ENCODE measurements around the gene RGL1. TPM values are rescaled to one million over a fixed set of nuclear protein-coding genes. Genes with fewer than 3 reads are reported as not detected.

Gene RGL1
- total RNA-seq, 2 donors from 2014 or later, result 26.3 to 34.0 TPM

DNA sequence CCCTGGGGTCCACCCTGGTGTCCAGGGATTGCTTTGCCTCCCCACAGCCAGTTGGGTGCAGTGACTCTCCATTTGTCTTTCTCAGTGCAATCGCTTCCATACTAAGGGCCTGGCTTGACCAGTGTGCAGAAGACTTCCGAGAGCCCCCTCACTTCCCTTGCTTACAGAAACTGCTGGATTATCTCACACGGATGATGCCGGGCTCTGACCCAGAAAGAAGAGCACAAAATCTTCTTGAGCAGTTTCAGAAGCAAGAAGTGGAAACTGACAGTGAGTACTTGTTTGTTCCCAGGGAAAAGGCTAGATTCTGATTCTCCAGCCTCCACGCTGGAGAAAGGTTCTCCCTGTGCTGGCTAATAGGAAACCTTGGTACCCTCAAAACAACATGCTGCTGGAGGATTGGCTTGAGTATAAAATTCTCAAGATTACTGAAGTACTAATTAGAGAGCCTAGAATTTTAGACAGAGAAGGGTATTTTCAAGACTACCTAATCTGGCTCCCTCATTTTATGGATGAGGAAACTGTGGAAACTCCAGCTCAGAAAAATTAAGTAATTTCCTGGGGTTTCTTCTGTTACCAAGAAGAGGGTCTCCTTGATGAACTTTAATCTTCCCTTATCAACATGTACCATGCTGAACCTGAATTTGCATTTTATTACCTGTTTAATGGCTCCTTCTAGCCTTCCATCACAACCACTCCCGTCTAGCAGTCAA, 75.8 kb downstream of the RGL1 start:
- DNase-seq (ENCODE audit: low spot score), result no peak
- intact Hi-C loops (cut with DNase I), result no loop called here

DNA sequence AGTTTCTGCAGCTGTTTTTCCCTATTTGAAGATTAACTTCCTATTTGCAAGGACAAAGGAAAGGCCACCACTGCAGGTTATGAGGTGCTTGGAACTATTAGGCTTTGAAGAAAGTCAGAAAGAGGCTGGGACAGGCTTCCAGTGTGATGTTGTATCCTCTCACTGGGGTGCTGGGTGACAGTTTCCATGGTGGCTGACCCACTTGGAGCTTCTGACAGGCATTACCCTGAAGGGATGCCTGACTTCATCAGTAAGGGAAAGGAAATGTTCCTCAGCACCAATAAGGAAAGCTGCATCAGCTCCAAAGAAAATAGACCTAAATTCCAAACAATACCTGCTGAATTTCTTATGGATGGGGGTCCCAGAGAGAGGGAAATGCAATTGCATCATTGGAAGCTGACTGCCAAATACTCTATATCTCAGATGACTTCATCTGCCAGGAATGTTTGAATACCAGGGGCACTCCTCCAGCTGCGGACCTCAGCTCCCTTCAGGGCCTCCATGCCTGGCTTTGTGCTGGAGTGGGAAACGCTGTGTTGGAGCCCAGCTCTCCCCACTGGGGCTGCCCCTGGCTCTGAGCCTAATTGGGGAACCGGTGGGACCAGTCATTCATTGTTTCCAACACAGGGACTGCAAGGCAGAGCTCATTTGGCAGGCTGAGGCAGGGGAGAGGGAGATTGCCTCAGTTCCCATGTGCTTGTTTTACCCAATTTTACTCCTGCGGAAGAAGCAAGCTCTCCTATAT, 76.6 kb downstream of the RGL1 start:
- DNase-seq (ENCODE audit: low spot score), result peak; percentile 80
- intact Hi-C loops (cut with DNase I), result no loop called here

DNA sequence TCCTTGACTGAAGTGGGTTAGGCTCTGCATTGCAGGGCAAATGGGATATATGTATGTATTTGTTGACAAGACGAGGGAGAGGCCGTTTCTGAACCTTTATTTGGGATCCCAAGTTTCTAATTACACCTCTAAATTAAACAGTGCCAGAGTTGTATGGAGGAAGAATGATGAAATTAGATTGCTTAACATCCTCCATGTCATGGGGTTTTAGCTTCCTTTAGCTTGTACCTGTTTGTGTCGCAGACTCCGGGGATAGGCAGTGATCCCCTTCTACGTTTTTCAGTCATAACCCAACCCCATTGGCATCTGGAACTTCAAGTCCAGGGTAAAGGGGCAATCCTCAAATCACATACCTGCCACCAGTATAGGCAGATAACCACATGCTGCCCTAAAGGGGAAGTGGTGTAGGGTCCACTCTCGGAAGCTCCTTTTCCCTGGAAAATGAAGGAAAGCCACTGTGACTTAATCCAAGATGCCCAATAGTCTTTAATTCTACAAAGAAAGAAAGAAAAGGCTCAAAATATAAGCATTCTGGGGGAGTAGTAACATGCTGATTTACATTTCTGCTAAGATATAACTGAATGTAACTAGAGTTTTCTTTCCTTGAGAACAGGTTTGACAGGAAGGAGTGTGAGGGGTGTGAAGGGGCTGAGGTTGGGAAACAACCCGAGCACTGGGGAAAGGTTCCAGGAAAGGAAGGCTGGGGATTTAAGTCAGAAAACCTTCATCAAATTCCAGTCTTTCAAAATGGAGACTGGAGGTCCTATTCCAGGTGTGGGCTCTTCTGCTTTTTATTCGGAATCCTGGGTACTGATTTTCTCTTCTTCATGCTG, 77.6 kb downstream of the RGL1 start:
- intact Hi-C loops (cut with DNase I), result no loop called here
- DNase-seq (ENCODE audit: low spot score), result no peak

DNA sequence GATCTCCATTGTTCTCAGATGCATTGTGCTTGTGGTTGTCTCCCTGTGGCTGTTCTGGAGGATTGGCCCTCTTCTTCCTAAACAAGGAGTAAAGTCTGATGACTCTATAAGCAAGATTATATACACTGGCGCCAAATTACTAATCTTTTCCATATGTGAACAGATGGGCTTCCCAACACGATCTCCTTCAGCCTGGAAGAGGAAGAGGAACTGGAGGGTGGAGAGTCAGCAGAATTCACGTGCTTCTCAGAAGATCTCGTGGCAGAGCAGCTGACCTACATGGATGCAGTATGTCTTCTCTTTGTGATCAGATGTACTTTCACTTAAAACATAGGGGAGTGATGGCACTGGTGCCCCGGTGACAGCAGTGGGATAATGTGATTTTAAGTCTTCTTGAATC, 78.7 kb downstream of the RGL1 start:
- no peak for DNase-seq (ENCODE audit: low spot score)
- intact Hi-C loops (cut with DNase I), result no loop called here

DNA sequence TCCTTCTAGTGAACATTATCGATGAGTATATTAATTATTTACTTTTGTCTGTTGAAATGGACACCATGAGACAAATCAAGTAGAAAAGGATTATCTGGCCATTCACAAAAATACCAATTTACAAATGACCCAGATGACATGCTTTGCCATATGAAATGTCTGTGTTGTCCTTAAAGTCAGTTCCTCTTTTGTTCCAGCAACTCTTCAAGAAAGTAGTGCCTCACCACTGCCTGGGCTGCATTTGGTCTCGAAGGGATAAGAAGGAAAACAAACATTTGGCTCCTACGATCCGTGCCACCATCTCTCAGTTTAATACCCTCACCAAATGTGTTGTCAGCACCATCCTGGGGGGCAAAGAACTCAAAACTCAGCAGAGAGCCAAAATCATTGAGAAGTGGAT, 79.6 kb downstream of the RGL1 start:
- intact Hi-C loops (cut with DNase I), result no loop called here
- no peak for DNase-seq (ENCODE audit: low spot score)

DNA sequence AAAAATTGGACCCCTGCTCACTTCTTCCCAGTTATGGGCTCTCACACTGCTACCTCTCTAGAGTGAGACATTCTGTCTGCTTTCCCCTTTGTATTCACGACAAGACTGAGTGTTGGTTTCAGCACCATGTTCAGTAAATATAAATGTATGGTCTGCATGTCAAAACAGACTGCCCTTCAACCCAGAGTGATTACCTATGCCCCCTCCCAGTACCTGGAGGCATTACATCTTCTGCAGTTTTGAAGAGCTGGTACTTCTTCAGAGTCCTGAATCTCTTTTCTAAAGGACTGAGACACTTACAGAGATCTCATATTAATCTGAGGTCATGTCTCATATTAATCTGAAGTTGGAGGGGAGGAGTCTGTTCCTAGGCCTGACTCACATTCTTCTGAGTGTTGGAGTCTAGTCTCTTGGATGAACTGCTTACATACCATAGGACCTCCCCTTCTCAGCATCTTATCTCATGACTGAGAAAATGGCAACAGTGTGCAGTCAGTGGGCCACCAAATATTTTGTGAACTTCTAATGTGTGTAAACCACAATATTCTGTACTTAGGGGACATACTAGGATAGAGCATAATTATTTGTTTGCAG, 80.3 kb downstream of the RGL1 start:
- intact Hi-C loops (cut with DNase I), result no loop called here
- no peak for DNase-seq (ENCODE audit: low spot score)

DNA sequence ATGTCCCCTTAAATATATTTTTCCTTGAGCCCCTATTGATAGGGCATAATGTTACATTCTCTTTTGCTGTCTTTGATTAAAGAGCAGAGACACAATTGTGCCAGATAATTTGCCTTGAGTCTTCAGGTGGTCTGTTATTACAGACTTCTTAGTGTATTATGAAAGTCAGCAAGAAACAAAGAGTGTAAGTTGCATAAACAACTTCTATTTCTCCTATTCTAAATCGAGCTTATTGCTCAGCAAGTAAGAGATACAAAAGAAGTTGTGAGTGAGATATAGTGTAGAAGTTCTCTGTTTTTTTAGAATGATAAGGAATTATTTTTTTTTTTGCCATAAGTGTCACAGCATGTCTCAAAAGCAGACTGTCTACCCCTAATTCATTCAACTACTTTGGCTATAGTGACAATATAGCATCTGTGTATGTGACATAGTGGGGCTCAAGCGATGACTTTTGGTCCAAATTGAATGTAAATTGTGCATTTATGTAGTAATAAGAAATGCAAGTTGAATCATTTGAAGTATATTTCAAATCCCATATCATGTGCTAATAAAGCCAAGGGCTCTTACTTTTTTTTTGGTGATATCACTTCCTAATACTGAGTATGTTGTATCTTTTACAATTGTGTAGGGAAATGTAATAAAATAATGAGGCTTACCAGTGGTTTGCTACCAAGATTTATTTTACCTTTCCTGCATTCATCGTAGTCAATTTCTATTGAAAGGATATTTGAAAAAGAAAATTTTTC, 81.3 kb downstream of the RGL1 start:
- intact Hi-C loops (cut with DNase I), result no loop called here
- DNase-seq (ENCODE audit: low spot score), result no peak

DNA sequence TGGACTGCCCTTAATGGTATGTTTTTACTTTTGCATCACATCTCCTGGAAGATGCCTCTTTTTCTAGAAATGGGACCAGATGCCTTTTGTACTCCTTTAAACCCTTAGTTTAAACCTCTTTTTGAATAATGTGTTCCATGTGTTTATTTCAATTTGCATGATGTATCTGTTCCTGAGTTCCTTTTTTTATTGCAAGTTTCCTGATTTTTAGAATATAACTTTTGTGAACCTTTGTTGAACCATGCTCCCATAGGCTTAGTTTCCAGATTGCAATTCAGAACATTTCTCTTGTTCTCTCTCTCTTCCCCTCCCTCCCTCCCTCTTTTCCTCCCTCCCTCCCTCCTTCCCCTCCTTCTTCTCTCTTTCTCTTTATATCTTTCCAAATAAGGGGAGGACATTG, 81.9 kb downstream of the RGL1 start:
- intact Hi-C loops (cut with DNase I), result no loop called here
- DNase-seq (ENCODE audit: low spot score), result no peak

DNA sequence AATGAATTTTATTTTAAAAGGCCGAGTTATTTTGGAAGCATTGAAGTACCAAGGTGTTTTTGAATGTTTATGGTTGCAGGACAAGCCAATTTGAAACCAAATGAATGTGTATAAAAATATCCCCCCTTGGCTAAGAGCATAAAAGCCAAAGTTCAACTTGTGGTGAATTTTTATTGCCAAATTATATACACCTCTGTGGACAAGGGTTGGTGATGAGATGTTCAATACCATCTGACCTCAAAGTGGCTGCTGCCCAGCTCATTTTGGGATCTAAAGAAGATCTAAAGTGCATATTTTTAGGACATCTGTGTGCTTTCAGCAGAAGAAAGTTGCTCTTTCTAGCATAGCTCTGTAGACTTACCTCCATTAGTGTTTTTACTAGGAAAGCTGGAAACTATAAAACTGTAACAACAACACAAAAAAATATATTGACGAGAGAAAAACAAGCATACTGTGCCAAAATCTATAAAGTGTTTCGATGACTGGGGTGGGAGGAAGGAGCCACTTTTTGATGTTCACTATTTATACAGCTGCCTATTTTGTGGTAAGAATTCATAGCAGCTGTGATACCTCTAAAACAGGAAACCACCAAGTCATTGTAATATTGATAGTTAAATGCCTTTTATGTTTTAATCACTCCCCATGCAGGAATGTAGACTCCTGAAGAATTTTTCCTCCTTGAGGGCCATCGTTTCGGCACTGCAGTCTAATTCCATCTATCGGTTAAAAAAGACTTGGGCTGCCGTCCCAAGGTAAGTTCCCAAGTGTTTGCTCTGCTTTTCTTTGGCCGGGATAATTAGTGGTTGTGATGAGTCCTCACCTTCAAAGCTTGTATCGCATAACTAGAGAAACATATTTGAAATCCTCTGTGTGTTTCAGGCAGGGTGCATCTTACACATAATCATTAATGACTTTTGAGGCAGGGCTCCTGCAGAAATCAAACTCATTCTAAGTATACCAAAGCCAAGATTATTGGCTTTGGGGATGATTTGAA, 83.2 kb downstream of the RGL1 start:
- intact Hi-C loops (cut with DNase I), result no loop called here
- no peak for DNase-seq (ENCODE audit: low spot score)

DNA sequence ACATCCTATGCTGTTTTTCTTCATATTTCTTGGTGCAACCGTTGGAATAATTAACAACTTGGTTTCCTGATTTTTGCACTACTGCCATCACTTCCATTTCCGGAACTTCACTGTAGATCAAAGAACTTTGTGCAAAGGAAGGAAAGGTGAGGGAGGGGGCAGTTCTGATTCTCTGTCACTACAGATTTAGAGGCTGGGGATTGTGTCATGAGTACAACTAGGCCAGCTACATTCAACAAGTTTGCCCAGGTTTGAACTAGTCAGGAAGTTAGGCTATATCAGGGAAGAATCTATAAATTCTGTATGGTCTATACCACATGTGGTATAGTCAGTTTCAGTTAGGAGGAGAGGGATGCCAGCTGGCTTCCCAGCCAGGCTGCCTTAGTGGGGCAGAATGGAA, 84.2 kb downstream of the RGL1 start:
- intact Hi-C loops (cut with DNase I), result no loop called here
- DNase-seq (ENCODE audit: low spot score), result no peak

DNA sequence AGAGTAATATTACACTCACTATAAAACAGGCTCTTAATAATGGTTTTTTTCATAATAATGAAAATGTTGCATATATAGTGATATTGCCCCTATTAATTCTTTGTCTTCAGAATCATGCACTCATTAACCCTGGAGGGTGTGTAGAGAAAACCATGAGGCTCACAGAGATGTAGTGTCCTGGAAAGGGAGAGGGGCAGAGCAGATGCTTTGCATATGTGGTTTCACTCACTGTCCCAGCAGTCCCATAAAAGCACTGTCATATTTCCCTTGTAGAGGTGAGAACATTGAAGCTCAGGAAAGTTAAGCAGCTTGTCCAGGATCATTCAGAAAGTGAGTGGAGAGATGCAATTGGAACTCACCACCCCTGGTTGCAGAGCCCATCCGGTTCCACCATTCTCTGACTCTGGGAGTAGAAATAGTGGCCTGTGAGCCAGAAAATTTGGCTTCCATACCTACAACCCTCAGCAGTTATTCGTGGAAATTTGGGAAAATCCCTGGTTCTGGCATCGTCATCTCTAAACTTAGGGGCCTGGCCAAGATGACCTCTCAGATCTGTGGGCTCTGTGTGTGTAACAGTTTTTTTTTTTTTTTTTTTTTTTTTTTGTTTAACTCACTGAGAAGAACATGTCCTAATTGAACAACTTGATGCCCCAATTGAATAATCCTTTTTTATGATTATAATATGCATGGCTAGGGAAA, 86.4 kb downstream of the RGL1 start:
- DNase-seq (ENCODE audit: low spot score), result no peak
- intact Hi-C loops (cut with DNase I), result no loop called here

DNA sequence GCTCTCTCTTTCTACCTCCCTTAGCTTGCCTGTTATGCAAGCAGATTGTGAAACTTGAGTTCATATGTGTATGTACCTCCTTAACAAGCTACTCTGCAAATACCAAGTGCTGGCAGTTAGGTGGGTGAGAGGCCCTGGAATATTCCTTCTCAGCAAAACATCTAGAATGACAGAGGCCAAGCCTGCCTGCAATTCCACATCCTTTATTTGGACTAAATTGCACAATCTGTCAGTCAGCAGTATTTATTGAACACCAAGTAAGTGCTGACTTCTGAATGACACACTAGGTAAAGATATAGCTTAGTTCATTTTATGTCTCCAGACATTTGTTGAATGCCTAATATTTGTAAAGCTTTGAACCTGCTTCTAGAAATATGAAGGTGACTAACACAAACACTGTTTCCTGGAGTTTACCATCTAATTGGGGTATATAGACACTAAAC, 87.5 kb downstream of the RGL1 start:
- intact Hi-C loops (cut with DNase I), result no loop called here
- no peak for DNase-seq (ENCODE audit: low spot score)

DNA sequence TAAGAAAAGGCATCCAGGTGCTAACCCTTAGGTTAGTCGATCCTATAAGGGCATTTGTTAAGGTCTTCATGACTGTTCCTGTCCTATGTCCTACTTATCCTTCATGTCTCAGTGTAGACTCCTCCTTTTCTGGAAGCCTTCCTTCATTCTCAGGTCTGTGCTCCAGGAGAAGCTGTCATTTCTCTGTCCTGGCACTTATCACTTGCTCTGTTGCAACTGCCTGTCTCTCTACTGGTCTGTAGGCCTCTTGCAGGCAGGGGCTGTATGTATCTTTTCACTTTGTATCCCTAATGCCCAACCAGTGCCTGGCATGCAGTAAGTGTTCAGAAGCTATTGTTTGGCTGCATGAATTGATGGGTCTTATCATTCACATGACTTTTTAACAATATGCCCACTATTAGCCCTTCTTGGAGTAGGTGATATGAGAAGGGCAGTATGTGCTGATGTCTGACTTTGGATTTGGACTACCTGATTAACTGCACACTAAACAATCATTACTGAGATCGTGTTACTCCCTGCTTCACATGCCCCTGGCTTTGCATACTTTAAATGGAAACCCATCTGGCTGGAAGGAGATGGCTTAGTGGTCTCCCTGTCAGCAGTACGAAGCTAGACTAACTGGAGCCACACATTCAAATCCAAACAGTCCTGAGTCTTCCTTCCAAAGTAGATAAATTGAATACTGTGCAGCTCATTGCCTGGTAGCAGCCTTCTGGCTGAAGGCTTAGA, 88.8 kb downstream of the RGL1 start:
- intact Hi-C loops (cut with DNase I), result no loop called here
- no peak for DNase-seq (ENCODE audit: low spot score)

DNA sequence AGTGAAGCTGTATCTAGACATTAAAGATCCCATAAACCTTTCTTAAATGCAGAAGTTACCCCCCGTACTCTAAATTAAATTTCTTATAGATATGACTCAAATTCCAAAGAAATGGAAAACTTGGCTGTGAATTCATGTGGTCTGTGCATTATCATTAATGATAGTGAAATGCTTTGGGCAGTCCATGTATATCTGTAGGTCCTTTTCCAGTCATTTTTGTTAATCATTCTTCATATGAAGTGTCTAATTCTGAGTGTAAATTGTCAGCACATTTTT, 89.3 kb downstream of the RGL1 start:
- DNase-seq (ENCODE audit: low spot score), result no peak

DNA sequence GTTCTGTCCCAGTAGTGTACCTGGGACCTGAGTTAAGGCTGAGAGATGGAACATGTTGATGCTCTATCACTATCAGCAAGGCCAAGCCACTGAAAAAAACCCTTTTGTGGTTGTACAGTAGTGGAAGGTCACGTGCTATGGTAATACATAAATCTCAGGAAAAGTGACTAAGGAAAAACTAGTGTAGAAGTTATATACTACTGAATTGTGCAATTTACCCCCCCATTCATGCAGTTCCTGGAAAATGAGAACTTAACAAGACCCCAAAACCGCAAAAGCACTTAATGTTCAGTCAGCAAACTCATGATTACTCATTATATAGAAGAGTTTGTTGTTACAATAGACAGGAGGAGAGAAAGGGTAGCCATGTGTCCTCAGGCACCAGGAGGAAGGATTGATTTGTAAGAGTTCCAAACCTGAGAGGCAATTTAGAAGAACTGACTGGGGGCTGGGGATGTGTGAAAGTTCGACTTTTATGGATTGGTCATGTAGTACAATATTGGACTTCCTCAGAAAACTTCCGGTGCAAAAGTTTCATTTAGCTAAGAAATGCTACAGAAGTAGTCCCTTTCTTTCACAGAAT, 91.6 kb downstream of the RGL1 start:
- DNase-seq (ENCODE audit: low spot score), result no peak
- intact Hi-C loops (cut with DNase I), result no loop called here

More for the DNA sequence above, 89.3 kb downstream of the RGL1 start:
- intact Hi-C loops (cut with DNase I), result no loop called here

DNA sequence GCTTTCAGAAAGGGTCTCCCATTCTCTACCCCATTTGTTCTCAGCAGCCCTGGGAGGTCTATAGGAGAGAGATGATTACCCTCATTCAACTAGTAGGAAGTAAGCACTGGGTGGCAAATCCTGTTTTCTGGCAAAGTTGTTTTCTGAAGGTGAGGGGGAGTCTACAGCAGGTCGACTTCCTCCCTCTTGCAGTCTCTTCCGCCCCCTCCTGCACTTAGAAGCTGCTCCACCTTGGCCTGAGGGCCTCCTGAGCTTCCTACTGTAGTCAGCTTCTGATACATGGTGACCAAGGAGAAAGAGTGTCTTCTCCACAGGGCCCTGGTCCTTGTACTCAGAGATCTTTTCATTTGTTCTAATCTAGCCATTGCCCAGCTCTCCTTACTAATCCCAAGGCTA, 93.1 kb downstream of the RGL1 start:
- DNase-seq (ENCODE audit: low spot score), result no peak
- intact Hi-C loops (cut with DNase I), result no loop called here

DNA sequence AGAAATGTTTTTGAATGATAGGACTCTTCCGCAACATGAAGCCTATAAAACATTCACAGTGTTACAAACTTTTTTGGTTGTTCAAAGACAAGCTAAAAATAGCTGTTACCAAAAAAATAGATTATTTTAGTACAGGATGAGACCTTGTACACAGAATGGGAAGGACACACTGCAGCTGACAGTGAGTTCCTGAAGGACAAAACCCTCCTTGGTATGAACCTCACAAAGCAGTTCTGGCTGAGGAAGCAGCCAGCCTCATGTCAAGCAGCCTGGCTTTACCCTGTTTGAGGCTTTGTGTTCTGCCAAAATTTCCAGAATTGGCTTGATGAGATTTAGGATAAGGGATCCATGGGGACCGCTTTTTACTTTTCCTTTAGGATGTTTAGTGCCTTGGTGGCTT, 93.7 kb downstream of the RGL1 start:
- DNase-seq (ENCODE audit: low spot score), result no peak
- intact Hi-C loops (cut with DNase I), result no loop called here
